Anterior cingulate cortex (tissue), 58 donors: ENCODE results near the gene TKFC.

Experiments used
- DNase-seq, 58 donors: peaks; one replicate each; lab custom pipeline; 2025; lab: John Stamatoyannopoulos, UW

Gene TKFC

DNA sequence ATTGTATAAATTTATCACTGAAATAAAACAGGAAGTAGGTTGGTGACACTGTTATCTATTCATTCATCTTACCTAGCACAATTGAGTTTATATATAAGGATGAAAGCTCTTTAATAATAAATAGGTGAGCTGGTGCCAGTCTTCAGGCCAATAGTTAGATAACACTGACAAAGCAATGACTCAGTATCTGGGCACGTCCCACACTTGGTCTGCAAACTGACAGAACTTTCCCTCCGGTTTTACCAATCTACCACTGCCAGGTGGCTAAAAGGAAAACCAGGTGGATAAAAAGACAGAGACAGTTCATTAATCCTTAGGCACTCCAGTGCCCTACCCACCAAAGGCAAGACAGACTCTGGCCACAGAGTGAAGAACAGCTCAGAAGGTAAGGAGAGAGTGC lies 17.8 kb upstream of the TKFC start:
- no peak for DNase-seq

GRCh38 chr11:61325649-61326414 lies 7.2 kb upstream of the TKFC start:
- no peak for DNase-seq

DNA sequence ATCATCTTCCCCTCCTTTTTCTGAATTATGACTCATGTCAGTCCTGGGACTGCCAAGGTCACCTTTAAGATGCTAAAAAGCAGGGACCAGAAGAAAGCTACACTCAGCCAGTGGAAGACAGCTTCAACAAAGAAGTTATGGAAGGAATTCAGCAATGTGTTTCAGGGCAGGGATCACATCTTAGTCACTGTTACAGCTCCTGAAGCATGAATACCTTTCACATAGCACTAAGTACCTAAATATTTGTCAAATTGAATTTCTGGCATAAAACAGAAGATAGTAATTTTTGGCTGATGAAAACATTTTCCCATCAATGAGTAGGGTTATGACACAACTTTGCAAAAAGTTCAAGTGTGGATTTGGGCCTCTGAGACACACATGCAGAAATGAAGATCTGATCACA lies 5.4 kb upstream of the TKFC start:
- no peak for DNase-seq

DNA sequence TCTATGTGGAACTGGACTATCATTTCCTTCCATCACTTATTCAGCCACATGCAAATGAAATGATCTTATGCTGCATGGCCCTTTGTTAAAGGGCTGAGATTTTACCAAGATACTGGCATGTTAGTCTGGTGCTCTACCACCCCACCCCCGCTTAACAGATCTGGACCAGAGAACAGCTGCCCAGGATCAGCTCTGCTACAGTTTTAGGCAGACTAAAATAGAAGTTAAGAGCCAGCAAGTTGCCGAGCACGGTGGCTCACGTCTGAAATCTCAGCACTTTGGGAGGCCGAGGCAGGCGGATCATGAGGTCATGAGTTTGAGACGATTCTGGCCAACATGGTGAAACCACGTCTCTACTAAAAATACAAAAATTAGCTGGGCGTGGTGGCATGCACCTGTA lies 4.7 kb upstream of the TKFC start:
- DNase-seq, result no peak

- no peak for DNase-seq
Observed at GRCh38 chr11:61329871-61330270, 3.2 kb upstream of the TKFC start.

- DNase-seq, result no peak
Observed at GRCh38 chr11:61331651-61332050, 1.4 kb upstream of the TKFC start.

GRCh38 chr11:61332281-61332796 lies 689 bp upstream of the TKFC start:
- peak in 2 of 58 donors; percentile 7 to 24 for DNase-seq

DNA sequence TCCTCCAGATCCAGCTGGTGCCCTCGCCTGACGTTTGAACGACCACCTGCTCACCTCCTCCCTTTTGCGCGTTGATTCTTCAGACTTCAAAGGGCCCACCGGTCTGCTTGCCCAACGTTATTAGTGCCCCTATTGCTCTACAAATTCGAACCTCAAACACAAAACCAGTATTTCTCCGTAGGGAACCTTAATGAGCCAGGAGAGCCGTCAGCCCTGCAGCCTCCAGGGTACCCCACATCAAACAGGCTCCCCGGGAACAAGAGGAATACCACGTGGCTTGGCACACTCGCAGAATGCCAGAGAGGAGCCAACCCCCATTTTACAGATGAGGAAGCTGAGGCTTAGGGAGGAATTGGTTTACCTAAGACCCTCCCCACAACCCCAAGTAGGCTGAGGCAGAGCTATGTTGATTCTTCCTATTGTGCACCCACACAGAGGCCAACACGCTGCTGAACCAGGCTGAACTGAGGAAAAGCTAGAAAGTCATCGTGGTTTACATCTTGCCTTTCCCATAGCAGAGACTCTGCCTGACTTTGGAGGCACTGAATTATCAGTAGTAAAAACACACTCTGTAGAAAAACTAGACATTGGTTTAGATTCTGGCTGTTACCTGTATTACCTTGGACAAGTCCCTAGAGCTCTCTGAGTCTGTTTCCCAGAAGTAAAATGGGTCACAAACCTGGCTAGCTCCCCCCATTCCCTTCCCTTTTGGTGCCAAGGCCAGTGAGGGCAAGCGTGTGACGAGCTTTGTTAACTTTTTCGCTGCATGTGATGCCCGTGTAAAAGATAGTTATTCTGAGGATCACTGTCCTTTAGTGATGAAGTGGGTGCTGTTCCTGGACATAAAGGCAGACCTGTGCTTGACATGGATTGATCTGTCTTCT lies 764 bp downstream of the TKFC start:
- peak in 4 of 58 donors; percentile 27 to 46 (median 35) for DNase-seq

- no peak for DNase-seq
Observed at GRCh38 chr11:61334434-61335354, 1.7 kb downstream of the TKFC start.

GRCh38 chr11:61335355-61335710 lies 2.3 kb downstream of the TKFC start:
- DNase-seq, result no peak

GRCh38 chr11:61336171-61336935 lies 3.3 kb downstream of the TKFC start:
- peak in 47 of 58 donors; percentile 8 to 72 (median 31) for DNase-seq

- DNase-seq, result no peak
Observed at GRCh38 chr11:61337706-61338470, 4.9 kb downstream of the TKFC start.

- DNase-seq, result no peak
Observed at GRCh38 chr11:61338783-61339489, 5.9 kb downstream of the TKFC start.

DNA sequence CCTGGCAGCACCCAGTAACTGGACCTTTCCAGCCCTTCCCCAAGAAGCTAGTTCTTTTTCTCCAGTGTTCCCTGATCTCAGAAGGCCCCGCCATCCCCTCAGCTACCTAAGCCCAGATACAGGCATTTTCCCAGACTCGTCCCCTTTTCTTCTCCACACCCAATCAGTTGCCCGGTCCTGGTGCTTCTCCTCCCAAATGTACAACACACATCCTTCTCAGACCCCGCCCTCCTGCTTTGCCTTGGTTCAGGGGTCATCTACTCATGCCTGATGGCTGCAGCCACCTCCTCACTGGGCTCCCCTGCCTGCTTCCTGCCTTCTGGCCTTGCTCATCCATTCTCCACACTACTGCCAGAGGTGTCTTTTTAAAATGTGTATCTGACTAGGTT lies 6.5 kb downstream of the TKFC start:
- DNase-seq, result no peak

DNA sequence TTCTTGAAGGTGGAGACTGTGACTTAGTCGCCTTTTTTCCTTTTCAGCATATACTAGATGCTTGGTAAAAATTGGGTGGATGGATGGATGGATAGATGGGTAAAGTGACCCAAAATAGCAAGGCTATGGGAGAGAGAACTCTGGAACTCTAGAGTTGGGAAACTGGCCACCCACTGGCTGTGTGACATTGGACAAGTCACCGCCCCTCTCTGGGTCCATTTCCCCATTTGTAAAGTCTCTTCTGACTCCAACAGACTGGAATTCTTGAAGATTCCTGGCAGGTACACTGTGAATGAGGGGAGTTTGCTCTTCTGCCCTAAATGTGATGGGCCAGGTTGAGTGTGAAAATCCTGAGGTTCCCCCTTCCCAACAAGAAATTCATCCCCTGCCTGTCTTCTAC lies 8.0 kb downstream of the TKFC start:
- DNase-seq, result no peak

DNA sequence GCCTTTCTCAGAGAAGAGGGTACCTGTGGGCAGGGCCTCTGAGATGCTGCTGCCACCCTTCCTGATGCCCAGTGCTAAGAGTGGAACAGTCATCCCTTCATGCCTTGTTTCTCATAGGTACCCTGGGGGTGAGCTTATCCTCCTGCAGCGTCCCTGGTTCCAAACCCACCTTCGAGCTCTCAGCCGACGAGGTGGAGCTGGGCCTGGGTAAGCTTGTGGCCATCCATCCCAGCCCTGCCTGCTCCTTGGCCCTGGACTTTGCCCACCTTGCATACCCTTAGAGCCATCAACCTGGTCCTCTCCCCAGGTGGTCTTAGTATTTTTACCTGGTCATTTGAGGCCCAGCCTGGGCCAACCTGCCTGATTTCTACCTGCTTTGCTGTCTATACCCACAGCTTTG lies 8.7 kb downstream of the TKFC start:
- DNase-seq, result no peak

- no peak for DNase-seq
Observed at GRCh38 chr11:61342207-61342803, 9.3 kb downstream of the TKFC start.
